IMR-90 (cell line): ENCODE data around the gene CEP128.

Experiments used
- CEBPB ChIP-seq: IDR thresholded peaks from 2 replicates; pipeline ENCODE4 v1.6.1; 2012; ENCODE audit warnings: low read depth, low read length, improper control_type of control experiment
- CHD1 ChIP-seq: IDR thresholded peaks from 2 replicates; pipeline ENCODE4 v1.6.1; 2012; ENCODE audit warnings: low read depth, low read length, improper control_type of control experiment
- FOS ChIP-seq: fragments of 150-350 bp; IDR thresholded peaks from 2 replicates; pipeline ENCODE4 v1.6.1; 2016; ENCODE audit warnings: low read depth, low read length
- MAZ ChIP-seq: IDR thresholded peaks from 2 replicates; pipeline ENCODE4 v1.6.1; 2012; ENCODE audit warnings: low read depth, mild to moderate bottlenecking, low read length, improper control_type of control experiment, moderate library complexity, borderline replicate concordance
- MXI1 ChIP-seq: IDR thresholded peaks from 2 replicates; pipeline ENCODE4 v1.6.1; 2012; ENCODE audit warnings: low read depth, mild to moderate bottlenecking, low read length, moderate library complexity, borderline replicate concordance
- NFE2L2 ChIP-seq: fragments of 150-350 bp; IDR thresholded peaks from 2 replicates; pipeline ENCODE4 v1.6.1; 2016; ENCODE audit warnings: low read depth, mild to moderate bottlenecking, low read length
- POLR2A ChIP-seq: IDR thresholded peaks from 2 replicates; pipeline ENCODE4 v1.6.1; 2012; ENCODE audit warnings: mild to moderate bottlenecking, low read depth, low read length
- RAD21 ChIP-seq: IDR thresholded peaks from 2 replicates; pipeline ENCODE4 v1.6.1; 2012; ENCODE audit warnings: low read length, improper control_type of control experiment
- RCOR1 ChIP-seq: IDR thresholded peaks from 2 replicates; pipeline ENCODE4 v1.6.1; 2012; ENCODE audit warnings: mild to moderate bottlenecking, low read length, improper control_type of control experiment; ENCODE audit not compliant: insufficient replicate concordance
- RFX5 ChIP-seq: IDR thresholded peaks from 2 replicates; pipeline ENCODE4 v1.8.0; 2012; ENCODE audit warnings: low read depth, mild to moderate bottlenecking, low read length, moderate library complexity
- SMC3 ChIP-seq: fragments of 150-350 bp; IDR thresholded peaks from 2 replicates; pipeline ENCODE4 v1.6.1; 2016; ENCODE audit warnings: low read depth, mild to moderate bottlenecking, antibody characterized with exemption, low read length, moderate library complexity
- TF ChIP-seq, protein P1 (sequence below): conservative IDR thresholded peaks from 2 replicates; pipeline ENCODE4 v1.5.1; 2012; ENCODE audit warnings: mild to moderate bottlenecking, low read depth, low read length, improper control_type of control experiment
- TF ChIP-seq, protein P2 (sequence below): fragments of 150-350 bp; IDR thresholded peaks from 2 replicates; pipeline ENCODE4 v1.6.1; 2017; ENCODE audit warnings: mild to moderate bottlenecking, antibody characterized with exemption, low read length, low read depth
- TF ChIP-seq, protein P3 (sequence below): fragments of 150-350 bp; IDR thresholded peaks from 2 replicates; pipeline ENCODE4 v1.6.1; 2016; ENCODE audit warnings: low read depth, mild to moderate bottlenecking, low read length, moderate library complexity, borderline replicate concordance

DNA sequence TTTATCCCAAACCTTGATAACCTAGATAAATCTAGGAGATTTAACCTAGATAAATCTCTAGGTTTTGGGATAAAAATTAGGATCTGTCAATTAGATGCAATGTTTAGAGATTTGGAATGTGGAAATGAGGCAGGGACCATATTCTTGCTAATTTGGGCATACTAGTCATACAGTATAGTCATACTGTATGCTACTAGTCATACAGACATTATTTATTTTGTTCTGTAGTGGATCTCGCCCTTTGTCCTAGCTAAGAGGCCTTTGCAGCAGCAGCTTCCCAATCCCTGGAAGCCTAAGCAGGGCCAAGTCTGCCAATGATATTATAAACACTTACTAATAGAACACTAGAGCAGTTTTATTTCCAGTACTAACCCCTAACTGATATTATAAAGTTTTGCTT is 136.4 kb downstream of the CEP128 start:
- TF ChIP-seq RFX5 (no peak), POLR2A (no peak), CEBPB (0 out of 2 replicates have a peak, but pooled peaks have one; percentile 19), MAZ (no peak), FOS (no peak; the same call in 1 of the 2 replicates), RAD21 (no peak), SMC3 (no peak), MXI1 (no peak), NFE2L2 (no peak), RCOR1 (no peak), CHD1 (no peak)
- TF ChIP-seq, protein P1, sequence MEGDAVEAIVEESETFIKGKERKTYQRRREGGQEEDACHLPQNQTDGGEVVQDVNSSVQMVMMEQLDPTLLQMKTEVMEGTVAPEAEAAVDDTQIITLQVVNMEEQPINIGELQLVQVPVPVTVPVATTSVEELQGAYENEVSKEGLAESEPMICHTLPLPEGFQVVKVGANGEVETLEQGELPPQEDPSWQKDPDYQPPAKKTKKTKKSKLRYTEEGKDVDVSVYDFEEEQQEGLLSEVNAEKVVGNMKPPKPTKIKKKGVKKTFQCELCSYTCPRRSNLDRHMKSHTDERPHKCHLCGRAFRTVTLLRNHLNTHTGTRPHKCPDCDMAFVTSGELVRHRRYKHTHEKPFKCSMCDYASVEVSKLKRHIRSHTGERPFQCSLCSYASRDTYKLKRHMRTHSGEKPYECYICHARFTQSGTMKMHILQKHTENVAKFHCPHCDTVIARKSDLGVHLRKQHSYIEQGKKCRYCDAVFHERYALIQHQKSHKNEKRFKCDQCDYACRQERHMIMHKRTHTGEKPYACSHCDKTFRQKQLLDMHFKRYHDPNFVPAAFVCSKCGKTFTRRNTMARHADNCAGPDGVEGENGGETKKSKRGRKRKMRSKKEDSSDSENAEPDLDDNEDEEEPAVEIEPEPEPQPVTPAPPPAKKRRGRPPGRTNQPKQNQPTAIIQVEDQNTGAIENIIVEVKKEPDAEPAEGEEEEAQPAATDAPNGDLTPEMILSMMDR: no peak
- TF ChIP-seq, protein P2, sequence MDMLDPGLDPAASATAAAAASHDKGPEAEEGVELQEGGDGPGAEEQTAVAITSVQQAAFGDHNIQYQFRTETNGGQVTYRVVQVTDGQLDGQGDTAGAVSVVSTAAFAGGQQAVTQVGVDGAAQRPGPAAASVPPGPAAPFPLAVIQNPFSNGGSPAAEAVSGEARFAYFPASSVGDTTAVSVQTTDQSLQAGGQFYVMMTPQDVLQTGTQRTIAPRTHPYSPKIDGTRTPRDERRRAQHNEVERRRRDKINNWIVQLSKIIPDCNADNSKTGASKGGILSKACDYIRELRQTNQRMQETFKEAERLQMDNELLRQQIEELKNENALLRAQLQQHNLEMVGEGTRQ: no peak
- TF ChIP-seq, protein P3, sequence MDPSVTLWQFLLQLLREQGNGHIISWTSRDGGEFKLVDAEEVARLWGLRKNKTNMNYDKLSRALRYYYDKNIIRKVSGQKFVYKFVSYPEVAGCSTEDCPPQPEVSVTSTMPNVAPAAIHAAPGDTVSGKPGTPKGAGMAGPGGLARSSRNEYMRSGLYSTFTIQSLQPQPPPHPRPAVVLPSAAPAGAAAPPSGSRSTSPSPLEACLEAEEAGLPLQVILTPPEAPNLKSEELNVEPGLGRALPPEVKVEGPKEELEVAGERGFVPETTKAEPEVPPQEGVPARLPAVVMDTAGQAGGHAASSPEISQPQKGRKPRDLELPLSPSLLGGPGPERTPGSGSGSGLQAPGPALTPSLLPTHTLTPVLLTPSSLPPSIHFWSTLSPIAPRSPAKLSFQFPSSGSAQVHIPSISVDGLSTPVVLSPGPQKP: no peak
